Left colon (tissue), 2 donors: Measurements from ENCODE around the gene WDR81. TPM values are rescaled to one million over a fixed set of nuclear protein-coding genes. Genes with fewer than 3 reads are reported as not detected.

Experiments used
- total RNA-seq, 2 donors: library from RNA; stranded (reverse); fragmentation: NEBNext Ultra II Directional; extraction: Animal tissue kit (Norgen Biotek cat#: 25700); gene quantifications; one replicate each; pipeline ENCODE4 v1.2.1, GENCODE V29; 2021
- donor health status: DM: no; HTN: no; CAD: no.
- donor health status: DM: yes; HTN: yes; CAD: no.

The WDR81 gene
- total RNA-seq, 2 donors from 2014 or later: 16.1 to 23.4 TPM

Other genes starting within 250 kb of the WDR81 start
- gene MYO1C, start 232.0 kb upstream of the WDR81 start, total RNA-seq: 100 to 1,000 TPM; 318 to 378 TPM
- gene INPP5K, start 208.1 kb upstream of the WDR81 start, total RNA-seq: 10 to 100 TPM; 39.9 to 40.4 TPM
- gene PITPNA, start 161.9 kb upstream of the WDR81 start, total RNA-seq: 10 to 100 TPM; 75.5 to 94.3 TPM
- gene SLC43A2, start 95.9 kb upstream of the WDR81 start, total RNA-seq: 10 to 100 TPM; 19.4 to 22.8 TPM
- 10 to 100 TPM; 10.1 to 10.2 TPM for gene SCARF1, start 79.0 kb upstream of the WDR81 start, total RNA-seq
- 10 to 100 TPM; 48.3 to 51.2 TPM for gene RILP, start 74.8 kb upstream of the WDR81 start, total RNA-seq
- gene PRPF8, start 39.8 kb upstream of the WDR81 start, total RNA-seq: 100 to 1,000 TPM; 162 to 204 TPM
- 10 to 100 TPM; 33.1 to 50.7 TPM for gene TLCD2, start 14.3 kb upstream of the WDR81 start, total RNA-seq
- gene SERPINF2, start 18.2 kb downstream of the WDR81 start, total RNA-seq: 1 to 10 TPM; 1.4 to 2.7 TPM
- 10 to 100 TPM; 33.3 to 60.6 TPM for gene SERPINF1, start 37.4 kb downstream of the WDR81 start, total RNA-seq
- 10 to 100 TPM in 1 of 2 donors, 1 to 10 TPM in 1; 10.0 to 13.6 TPM for gene SMYD4, start 105.2 kb downstream of the WDR81 start, total RNA-seq
- gene RPA1, start 105.3 kb downstream of the WDR81 start, total RNA-seq: 10 to 100 TPM; 57.2 to 69.6 TPM